ENCODE measurements around the gene EFCAB5. TPM values are rescaled to one million over a fixed set of nuclear protein-coding genes. Genes with fewer than 3 reads are reported as not detected.
"Not testable (repeated sequence)": the region's sequence is repeated elsewhere in the genome, so short reads cannot be mapped to it uniquely, and the experiment has no call there.

EFCAB5 gene
- total RNA-seq, 1 donor from 2014 or later: 1.00 TPM

DNA sequence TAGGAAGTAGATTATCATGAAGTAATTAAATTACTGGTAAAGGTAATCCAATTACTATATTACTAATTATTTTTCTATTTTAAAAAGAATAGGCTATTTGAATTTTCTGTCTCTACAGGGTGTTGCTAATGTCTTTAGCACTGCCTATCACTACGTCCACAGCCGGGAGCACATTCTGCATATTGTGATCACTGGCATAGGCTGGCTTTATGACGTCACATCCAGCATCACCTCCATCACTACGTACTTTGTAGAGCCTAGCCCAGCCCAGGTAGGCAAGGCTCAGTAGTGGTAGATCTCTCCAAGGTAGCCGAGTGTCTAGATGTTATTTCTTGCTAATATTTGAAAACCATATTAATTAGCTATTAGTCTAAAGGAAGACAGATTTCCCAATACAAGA lies 141.3 kb downstream of the EFCAB5 start:
- H3K27ac ChIP-seq (ENCODE audit: low read depth, low read length): no peak overlapping the region
- H2AFZ ChIP-seq (ENCODE audit: low read depth, low read length): no peak overlapping the region
- Mint-ChIP-seq H3K27me3 (ENCODE audit: low read depth, unreplicated experiment) (peaks cover 9% of the 10 kb centered on the region), H3K27ac (ENCODE audit: unreplicated experiment) (no peak overlapping the region), H3K9me3 (ENCODE audit: unreplicated experiment) (no peaks in the 10 kb centered on the region), H3K36me3 (ENCODE audit: low read depth, unreplicated experiment) (no peaks in the 10 kb centered on the region), H3K4me1 (ENCODE audit: low read depth, unreplicated experiment) (no peaks in the 10 kb centered on the region), H3K4me3 (ENCODE audit: unreplicated experiment) (no peak overlapping the region)
- no peaks in the 10 kb centered on the region for H3K79me2 ChIP-seq (ENCODE audit: insufficient read depth, low read length)
- no peak overlapping the region for H3K4me3 ChIP-seq (ENCODE audit: insufficient read depth, low read depth, low read length)
- no peak overlapping the region for H3K4me2 ChIP-seq (ENCODE audit: low read length)
- no peaks in the 10 kb centered on the region for H4K20me1 ChIP-seq (ENCODE audit: insufficient read depth, low read length)
- no peaks in the 10 kb centered on the region for H3K4me1 ChIP-seq (ENCODE audit: insufficient read depth, low read length)
- H3K27me3 ChIP-seq (ENCODE audit: insufficient read depth, low read length): peaks cover 1% of the 10 kb centered on the region
- H3K9ac ChIP-seq (ENCODE audit: low read length): no peak overlapping the region
- FAIRE-seq: no peak
- no peaks in the 10 kb centered on the region for H3K9me3 ChIP-seq (ENCODE audit: insufficient read depth, low read depth, low read length)
- H3K36me3 ChIP-seq (ENCODE audit: insufficient read depth, low read length): no peaks in the 10 kb centered on the region
- TF ChIP-seq, protein P1, sequence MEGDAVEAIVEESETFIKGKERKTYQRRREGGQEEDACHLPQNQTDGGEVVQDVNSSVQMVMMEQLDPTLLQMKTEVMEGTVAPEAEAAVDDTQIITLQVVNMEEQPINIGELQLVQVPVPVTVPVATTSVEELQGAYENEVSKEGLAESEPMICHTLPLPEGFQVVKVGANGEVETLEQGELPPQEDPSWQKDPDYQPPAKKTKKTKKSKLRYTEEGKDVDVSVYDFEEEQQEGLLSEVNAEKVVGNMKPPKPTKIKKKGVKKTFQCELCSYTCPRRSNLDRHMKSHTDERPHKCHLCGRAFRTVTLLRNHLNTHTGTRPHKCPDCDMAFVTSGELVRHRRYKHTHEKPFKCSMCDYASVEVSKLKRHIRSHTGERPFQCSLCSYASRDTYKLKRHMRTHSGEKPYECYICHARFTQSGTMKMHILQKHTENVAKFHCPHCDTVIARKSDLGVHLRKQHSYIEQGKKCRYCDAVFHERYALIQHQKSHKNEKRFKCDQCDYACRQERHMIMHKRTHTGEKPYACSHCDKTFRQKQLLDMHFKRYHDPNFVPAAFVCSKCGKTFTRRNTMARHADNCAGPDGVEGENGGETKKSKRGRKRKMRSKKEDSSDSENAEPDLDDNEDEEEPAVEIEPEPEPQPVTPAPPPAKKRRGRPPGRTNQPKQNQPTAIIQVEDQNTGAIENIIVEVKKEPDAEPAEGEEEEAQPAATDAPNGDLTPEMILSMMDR (IDR thresholded peaks at IDR 0.05; ENCODE audit: insufficient read depth, low read depth, low read length): no peak
- no peak for TF ChIP-seq EZH2 (IDR thresholded peaks at IDR 0.05; ENCODE audit: insufficient read depth, low read length)
- no peak for DNase-seq (ENCODE audit: low read depth)

DNA sequence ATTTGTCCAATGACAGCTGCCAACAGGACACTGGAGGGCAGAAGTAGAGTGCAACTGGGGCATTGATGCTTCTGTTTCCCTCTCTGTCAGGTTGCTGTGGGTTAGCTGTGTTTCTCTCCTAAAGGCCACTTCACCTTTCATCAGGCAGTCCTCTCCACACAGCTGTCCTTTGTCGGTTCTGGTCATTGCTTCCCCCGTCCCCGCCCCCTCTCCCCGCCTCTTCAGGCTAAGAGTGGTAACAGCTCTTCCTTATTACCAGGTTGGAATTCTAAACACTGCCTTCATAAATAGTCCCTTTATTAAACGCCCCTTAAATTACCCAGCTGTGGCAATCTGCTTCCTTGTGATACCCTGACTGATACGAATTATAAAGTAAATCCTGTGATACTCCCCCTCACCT lies 143.4 kb downstream of the EFCAB5 start:
- no peak for FAIRE-seq

DNA sequence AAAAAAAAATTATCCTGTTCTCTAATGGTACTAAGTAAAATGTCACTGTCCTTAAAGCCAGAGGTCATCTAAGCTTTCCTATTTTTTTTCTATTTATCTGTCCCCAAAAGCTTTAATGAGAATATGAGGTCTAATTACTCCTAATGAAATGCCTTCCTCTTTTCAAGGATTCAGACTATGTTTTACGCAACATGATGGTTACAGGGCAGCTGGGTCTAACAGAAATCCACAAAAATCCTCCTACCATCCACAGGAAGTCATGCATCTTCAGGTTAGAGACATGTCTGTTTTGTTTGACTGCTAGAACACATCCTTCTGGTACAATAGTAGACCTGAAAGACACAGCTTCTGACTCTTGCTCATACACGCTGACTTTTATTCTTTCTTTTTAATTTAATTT lies 145.5 kb downstream of the EFCAB5 start:
- H3K27ac Mint-ChIP-seq (ENCODE audit: unreplicated experiment): no peak overlapping the region
- H3K36me3 Mint-ChIP-seq (ENCODE audit: low read depth, unreplicated experiment): peaks cover 2% of the 10 kb centered on the region
- no peak overlapping the region for H2AFZ ChIP-seq (ENCODE audit: low read depth, low read length)
- peaks cover 1% of the 10 kb centered on the region for H3K27me3 Mint-ChIP-seq (ENCODE audit: low read depth, unreplicated experiment)
- H3K36me3 ChIP-seq (ENCODE audit: insufficient read depth, low read length): no peaks in the 10 kb centered on the region
- H3K4me2 ChIP-seq (ENCODE audit: low read length): no peak overlapping the region
- H3K4me1 ChIP-seq (ENCODE audit: insufficient read depth, low read length): peaks cover 11% of the 10 kb centered on the region
- H3K79me2 ChIP-seq (ENCODE audit: insufficient read depth, low read length): no peaks in the 10 kb centered on the region
- H3K27me3 ChIP-seq (ENCODE audit: insufficient read depth, low read length): no peaks in the 10 kb centered on the region
- no peaks in the 10 kb centered on the region for H3K9me3 ChIP-seq (ENCODE audit: insufficient read depth, low read depth, low read length)
- H3K9ac ChIP-seq (ENCODE audit: low read length): no peak overlapping the region
- H3K4me1 Mint-ChIP-seq (ENCODE audit: low read depth, unreplicated experiment): peaks cover 10% of the 10 kb centered on the region
- peaks cover 3% of the 10 kb centered on the region for H3K9me3 Mint-ChIP-seq (ENCODE audit: unreplicated experiment)
- no peak overlapping the region for H3K4me3 Mint-ChIP-seq (ENCODE audit: unreplicated experiment)
- no peak overlapping the region for H3K27ac ChIP-seq (ENCODE audit: low read depth, low read length)
- H4K20me1 ChIP-seq (ENCODE audit: insufficient read depth, low read length): no peaks in the 10 kb centered on the region
- TF ChIP-seq, protein P1 (IDR thresholded peaks at IDR 0.05; ENCODE audit: insufficient read depth, low read depth, low read length): no peak
- TF ChIP-seq EZH2 (IDR thresholded peaks at IDR 0.05; ENCODE audit: insufficient read depth, low read length): no peak
- DNase-seq (ENCODE audit: low read depth) (no peak), FAIRE-seq (no peak)
- no peak overlapping the region for H3K4me3 ChIP-seq (ENCODE audit: insufficient read depth, low read depth, low read length)

More for the DNA sequence above, 143.4 kb downstream of the EFCAB5 start:
- Histone ChIP-seq H4K20me1 (ENCODE audit: insufficient read depth, low read length) (no peaks in the 10 kb centered on the region), H3K4me1 (ENCODE audit: insufficient read depth, low read length) (no peaks in the 10 kb centered on the region), H3K27ac (ENCODE audit: low read depth, low read length) (no peak overlapping the region), H2AFZ (ENCODE audit: low read depth, low read length) (no peak overlapping the region), H3K4me3 (ENCODE audit: insufficient read depth, low read depth, low read length) (no peak overlapping the region), H3K79me2 (ENCODE audit: insufficient read depth, low read length) (no peaks in the 10 kb centered on the region), H3K9ac (ENCODE audit: low read length) (no peak overlapping the region), H3K4me2 (ENCODE audit: low read length) (no peak overlapping the region), H3K36me3 (ENCODE audit: insufficient read depth, low read length) (no peaks in the 10 kb centered on the region), H3K9me3 (ENCODE audit: insufficient read depth, low read depth, low read length) (no peaks in the 10 kb centered on the region), H3K27me3 (ENCODE audit: insufficient read depth, low read length) (no peaks in the 10 kb centered on the region)
- no peak for TF ChIP-seq EZH2 (IDR thresholded peaks at IDR 0.05; ENCODE audit: insufficient read depth, low read length)
- TF ChIP-seq, protein P1 (IDR thresholded peaks at IDR 0.05; ENCODE audit: insufficient read depth, low read depth, low read length): no peak
- DNase-seq (ENCODE audit: low read depth): no peak
- Mint-ChIP-seq H3K4me3 (ENCODE audit: unreplicated experiment) (no peak overlapping the region), H3K9me3 (ENCODE audit: unreplicated experiment) (peaks cover 3% of the 10 kb centered on the region), H3K36me3 (ENCODE audit: low read depth, unreplicated experiment) (peaks cover 2% of the 10 kb centered on the region), H3K27ac (ENCODE audit: unreplicated experiment) (no peak overlapping the region), H3K4me1 (ENCODE audit: low read depth, unreplicated experiment) (no peaks in the 10 kb centered on the region), H3K27me3 (ENCODE audit: low read depth, unreplicated experiment) (peaks cover 5% of the 10 kb centered on the region)

DNA sequence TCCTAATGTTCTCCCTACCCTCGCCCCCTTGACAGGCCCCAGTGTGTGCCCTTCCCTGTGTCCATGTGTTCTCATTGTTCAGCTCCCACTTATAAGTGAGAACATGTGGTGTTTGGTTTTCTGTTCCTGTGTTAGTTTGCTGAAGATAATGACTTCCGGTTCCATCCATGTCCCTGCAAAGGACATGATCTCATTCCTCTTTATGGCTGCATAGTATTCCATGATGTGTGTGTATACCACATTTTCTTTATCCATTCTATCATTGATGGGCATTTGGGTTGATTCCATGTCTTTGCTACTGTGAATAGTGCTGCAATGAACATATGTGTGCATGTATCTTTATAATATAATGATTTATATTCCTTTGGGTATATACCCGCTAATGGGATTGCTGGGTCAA lies 146.0 kb downstream of the EFCAB5 start:
- H3K27ac ChIP-seq (ENCODE audit: low read depth, low read length); H3K4me2 ChIP-seq (ENCODE audit: low read length); H3K27ac Mint-ChIP-seq (ENCODE audit: unreplicated experiment); H3K4me1 Mint-ChIP-seq (ENCODE audit: low read depth, unreplicated experiment); H3K27me3 ChIP-seq (ENCODE audit: insufficient read depth, low read length); H3K79me2 ChIP-seq (ENCODE audit: insufficient read depth, low read length); H3K9me3 ChIP-seq (ENCODE audit: insufficient read depth, low read depth, low read length); H4K20me1 ChIP-seq (ENCODE audit: insufficient read depth, low read length); FAIRE-seq; H2AFZ ChIP-seq (ENCODE audit: low read depth, low read length); H3K36me3 ChIP-seq (ENCODE audit: insufficient read depth, low read length); H3K4me3 ChIP-seq (ENCODE audit: insufficient read depth, low read depth, low read length); DNase-seq (ENCODE audit: low read depth); H3K9ac ChIP-seq (ENCODE audit: low read length); H3K9me3 Mint-ChIP-seq (ENCODE audit: unreplicated experiment); H3K36me3 Mint-ChIP-seq (ENCODE audit: low read depth, unreplicated experiment); H3K27me3 Mint-ChIP-seq (ENCODE audit: low read depth, unreplicated experiment); H3K4me3 Mint-ChIP-seq (ENCODE audit: unreplicated experiment): not testable (repeated sequence)
- H3K4me1 ChIP-seq (ENCODE audit: insufficient read depth, low read length): peaks cover 13% of the 10 kb centered on the region

Data from astrocyte (in vitro differentiated cells and primary cell).